ENCODE measurements around the gene ADARB2.

- no peak for TF ChIP-seq EZH2phosphoT487 (IDR thresholded peaks at IDR 0.05; ENCODE audit: insufficient read depth, low read depth)
- TF ChIP-seq EZH2 (IDR thresholded peaks at IDR 0.05; ENCODE audit: insufficient read depth, poor library complexity, severe bottlenecking) = no peak
Measured at GRCh38 chr10:1241322-1241890, 495.9 kb downstream of the ADARB2 start.
